IMR-90 (cell line): ENCODE measurements around the gene RBMS3. TPM values are rescaled to one million over a fixed set of nuclear protein-coding genes. Genes with fewer than 3 reads are reported as not detected.

Source experiments
- ATAC-seq: fragments of 200-7000 bp; cut with Tn5 transposase; 2 replicates; pipeline ENCODE4 v1.9.1; 2020; ENCODE audit warnings: low read depth, mild to moderate bottlenecking, moderate library complexity
- BruUV-seq: library from RNA; stranded (reverse); fragments of 400-500 nt; replicated peaks from 2 replicates; lab custom pipeline; 2021; lab: Mats Ljungman, UMichigan
- CTCF ChIA-PET: fragments of 300-600 bp; formaldehyde crosslinking; extraction: SDS; loops from one replicate; lab custom pipeline; 2021; ENCODE audit warnings: antibody characterized with exemption; lab: Yijun Ruan, JAX
- POLR2A ChIA-PET: fragments of 300-600 bp; sonication (Branson Sonifier 250); formaldehyde crosslinking; loops from one replicate; lab custom pipeline; 2022; ENCODE audit warnings: antibody characterized with exemption; ENCODE audit not compliant: unreplicated experiment; lab: Charles Lee
- DNase-seq: peaks from one replicate; pipeline ENCODE4 v3.0.0; 2013
- H2AFZ ChIP-seq: replicated peaks from 2 replicates; pipeline ENCODE3; 2013; ENCODE audit warnings: low read length, mild to moderate bottlenecking; ENCODE audit not compliant: poor library complexity
- H2AK5ac ChIP-seq: 2 replicates; pipeline ENCODE4 v1.6.1; 2013; ENCODE audit warnings: low read depth, low read length, inconsistent platforms
- H2AK9ac ChIP-seq: replicated peaks from 2 replicates; pipeline ENCODE3; 2013; ENCODE audit warnings: mild to moderate bottlenecking, low read depth, low read length, moderate library complexity; ENCODE audit not compliant: poor library complexity
- H2BK120ac ChIP-seq: 2 replicates; pipeline ENCODE4 v1.6.1; 2013; ENCODE audit warnings: low read depth, low read length, inconsistent platforms
- H2BK15ac ChIP-seq: 3 replicates; pipeline ENCODE4 v1.6.1; 2013; ENCODE audit warnings: low read depth, low read length, inconsistent platforms
- H2BK20ac ChIP-seq: 2 replicates; pipeline ENCODE4 v1.6.1; 2013; ENCODE audit warnings: low read depth, mild to moderate bottlenecking, inconsistent platforms, low read length, moderate library complexity
- H2BK5ac ChIP-seq: 2 replicates; pipeline ENCODE4 v1.6.1; 2013; ENCODE audit warnings: mild to moderate bottlenecking, low read depth, low read length, inconsistent platforms; ENCODE audit not compliant: poor library complexity, severe bottlenecking
- H3K14ac ChIP-seq: replicated peaks from 2 replicates; pipeline ENCODE4 v1.6.1; 2013; ENCODE audit warnings: low read depth, low read length, inconsistent platforms
- H3K18ac ChIP-seq: 2 replicates; pipeline ENCODE4 v1.6.1; 2013; ENCODE audit warnings: low read depth, low read length, control low read depth
- H3K23ac ChIP-seq: 2 replicates; pipeline ENCODE4 v1.6.1; 2013; ENCODE audit warnings: low read depth, low read length, inconsistent platforms
- H3K27ac ChIP-seq: 2 replicates; pipeline ENCODE4 v1.5.1; 2013; ENCODE audit warnings: mild to moderate bottlenecking, control low read depth, low read length; ENCODE audit not compliant: insufficient read depth
- H3K27me3 ChIP-seq: 2 replicates; pipeline ENCODE4 v1.6.1; 2013; ENCODE audit warnings: low read length; ENCODE audit not compliant: control insufficient read depth, insufficient read depth
- H3K36me3 ChIP-seq: 2 replicates; pipeline ENCODE4 v1.6.1; 2013; ENCODE audit warnings: low read length, mixed read lengths; ENCODE audit not compliant: control insufficient read depth, insufficient read depth
- H3K4ac ChIP-seq: 2 replicates; pipeline ENCODE4 v1.6.1; 2013; ENCODE audit warnings: low read depth, low read length, inconsistent platforms
- H3K4me1 ChIP-seq: 2 replicates; pipeline ENCODE4 v1.6.1; 2013; ENCODE audit warnings: low read length, mixed read lengths; ENCODE audit not compliant: control insufficient read depth, insufficient read depth
- H3K4me2 ChIP-seq: 2 replicates; pipeline ENCODE4 v1.6.1; 2013; ENCODE audit warnings: low read depth, mild to moderate bottlenecking, control low read depth, low read length, moderate library complexity
- H3K4me3 ChIP-seq: 2 replicates; pipeline ENCODE4 v1.5.1; 2013; ENCODE audit warnings: low read depth, mild to moderate bottlenecking, control low read depth, low read length, moderate library complexity; ENCODE audit not compliant: insufficient read depth
- H3K56ac ChIP-seq: 2 replicates; pipeline ENCODE4 v1.6.1; 2013; ENCODE audit warnings: low read length, inconsistent platforms; ENCODE audit not compliant: insufficient read depth; ENCODE audit errors: extremely low read depth
- H3K79me1 ChIP-seq, 2 experiments: 2 replicates each; pipeline ENCODE4 v1.6.1; 2013; ENCODE audit warnings: low read length in 2 of 2, inconsistent platforms in 1 of 2, low read depth in 1 of 2
- H3K9ac ChIP-seq: 2 replicates; pipeline ENCODE4 v1.6.1; 2013; ENCODE audit warnings: low read depth, low read length, control low read depth
- H3K9me1 ChIP-seq: 2 replicates; pipeline ENCODE4 v1.6.1; 2013; ENCODE audit warnings: low read length, inconsistent platforms; ENCODE audit not compliant: insufficient read depth
- H3K9me3 ChIP-seq: 2 replicates; pipeline ENCODE4 v1.6.1; 2013; ENCODE audit warnings: low read length; ENCODE audit not compliant: control insufficient read depth, insufficient read depth
- H4K20me1 ChIP-seq: 2 replicates; pipeline ENCODE4 v1.6.1; 2013; ENCODE audit warnings: low read length, inconsistent platforms; ENCODE audit not compliant: insufficient read depth
- H4K5ac ChIP-seq: 2 replicates; pipeline ENCODE4 v1.6.1; 2013; ENCODE audit warnings: mild to moderate bottlenecking, low read depth, low read length, control low read depth
- H4K8ac ChIP-seq, 2 experiments: 2 replicates each; pipeline ENCODE4 v1.6.1; 2013; ENCODE audit warnings: low read depth in 2 of 2, low read length in 2 of 2, control low read depth in 1 of 2, inconsistent platforms in 1 of 2
- H4K91ac ChIP-seq: 2 replicates; pipeline ENCODE4 v1.6.1; 2013; ENCODE audit warnings: low read depth, low read length, inconsistent platforms; ENCODE audit not compliant: insufficient read depth
- BHLHE40 ChIP-seq: fragments of 150-350 bp; IDR thresholded peaks from 2 replicates; pipeline ENCODE4 v1.6.1; 2016; ENCODE audit warnings: mild to moderate bottlenecking, low read depth, low read length
- CHD1 ChIP-seq: IDR thresholded peaks from 2 replicates; pipeline ENCODE4 v1.6.1; 2012; ENCODE audit warnings: low read depth, low read length, improper control_type of control experiment
- MAFK ChIP-seq: IDR thresholded peaks from 2 replicates; pipeline ENCODE4 v1.6.1; 2012; ENCODE audit warnings: low read depth, low read length, improper control_type of control experiment
- MAZ ChIP-seq: IDR thresholded peaks from 2 replicates; pipeline ENCODE4 v1.6.1; 2012; ENCODE audit warnings: low read depth, mild to moderate bottlenecking, low read length, improper control_type of control experiment, moderate library complexity, borderline replicate concordance
- MXI1 ChIP-seq: IDR thresholded peaks from 2 replicates; pipeline ENCODE4 v1.6.1; 2012; ENCODE audit warnings: low read depth, mild to moderate bottlenecking, low read length, moderate library complexity, borderline replicate concordance
- NFE2L2 ChIP-seq: fragments of 150-350 bp; IDR thresholded peaks from 2 replicates; pipeline ENCODE4 v1.6.1; 2016; ENCODE audit warnings: low read depth, mild to moderate bottlenecking, low read length
- POLR2A ChIP-seq: IDR thresholded peaks from 2 replicates; pipeline ENCODE4 v1.6.1; 2012; ENCODE audit warnings: mild to moderate bottlenecking, low read depth, low read length
- RAD21 ChIP-seq: IDR thresholded peaks from 2 replicates; pipeline ENCODE4 v1.6.1; 2012; ENCODE audit warnings: low read length, improper control_type of control experiment
- RCOR1 ChIP-seq: IDR thresholded peaks from 2 replicates; pipeline ENCODE4 v1.6.1; 2012; ENCODE audit warnings: mild to moderate bottlenecking, low read length, improper control_type of control experiment; ENCODE audit not compliant: insufficient replicate concordance
- SMC3 ChIP-seq: fragments of 150-350 bp; IDR thresholded peaks from 2 replicates; pipeline ENCODE4 v1.6.1; 2016; ENCODE audit warnings: low read depth, mild to moderate bottlenecking, antibody characterized with exemption, low read length, moderate library complexity
- USF2 ChIP-seq: fragments of 150-350 bp; IDR thresholded peaks from 2 replicates; pipeline ENCODE4 v1.6.1; 2017; ENCODE audit warnings: mild to moderate bottlenecking, antibody characterized with exemption, low read length, low read depth
- WGBS, 2 experiments: methylation state at CpG; one replicate each; pipeline versions ENCODE4 v1.1.5 to v1.1.7; 2013; ENCODE audit warnings: missing lambda C conversion rate in 2 of 2; ENCODE audit not compliant: insufficient read length in 1 of 2; ENCODE audit errors: extremely low coverage in 2 of 2; 5-methylcytosine and 5-hydroxymethylcytosine counted together
- dilution Hi-C: fragments of 300-500 bp; cut with HindIII; formaldehyde crosslinking; loops from one replicate; pipeline ENCODE4 v1.14.3; 2018; ENCODE audit warnings: low sequenced_read_pairs; ENCODE audit not compliant: unreplicated experiment
- in situ Hi-C: fragments of 300-500 bp; cut with MboI; formaldehyde crosslinking; loops from 3 replicates; pipeline ENCODE4 v1.14.3; 2019; ENCODE audit warnings: low sequenced_read_pairs, inconsistent platforms, mixed read lengths
- intact Hi-C: fragments of 100-400 bp; cut with micrococcal nuclease; formaldehyde crosslinking; loops from 2 replicates; pipeline ENCODE4 v1.10.0; 2022
- polyA plus RNA-seq, 3 experiments: library from polyadenylated mRNA; depleted of rRNA; stranded (reverse); fragments of >200 nt; gene quantifications; 2 replicates each; pipeline ENCODE4 v1.2.3, GENCODE V29; 2012; ENCODE audit warnings: low replicate concordance in 1 of 3
- total RNA-seq: library from RNA; depleted of rRNA; stranded (reverse); fragments of >200 nt; gene quantifications from 2 replicates; pipeline ENCODE4 v1.2.3, GENCODE V29; 2012

Gene RBMS3
- total and polyA plus RNA-seq, 2 of the 4 experiments (the other 2 are of a cell fraction), result 15.2 to 127 TPM

GRCh38 chr3:29514170-29514569 is 233.3 kb downstream of the RBMS3 start:
- Histone ChIP-seq H2AK9ac (no peak overlapping the region), H3K18ac (no peak overlapping the region), H4K8ac (no peak overlapping the region), H3K14ac (no peak overlapping the region), H3K79me1 (peaks cover 18 to 44% of the 10 kb centered on the region in 2 experiments), H2BK120ac (no peak overlapping the region), H3K56ac (no peak overlapping the region), H3K9me1 (peaks cover 10% of the 10 kb centered on the region), H2AK5ac (no peak overlapping the region), H2AFZ (no peak overlapping the region), H3K4me3 (no peak overlapping the region), H3K4me2 (no peak overlapping the region), H4K20me1 (peaks cover 9% of the 10 kb centered on the region; the same call in 1 of the 2 replicates), H3K36me3 (no peaks in the 10 kb centered on the region), H4K5ac (no peak overlapping the region), H2BK20ac (no peak overlapping the region), H3K4me1 (peaks cover 13% of the 10 kb centered on the region; the same call in 1 of the 2 replicates), H3K9me3 (no peaks in the 10 kb centered on the region), H2BK15ac (no peak overlapping the region), H3K27me3 (no peaks in the 10 kb centered on the region), H3K4ac (no peak overlapping the region), H3K27ac (no peak overlapping the region), H3K23ac (no peak overlapping the region), H4K91ac (no peak overlapping the region), H3K9ac (no peak overlapping the region), H2BK5ac (no peak overlapping the region)
- no CpG with 5 or more reads among the region's 3 CpGs for WGBS, 2 experiments
- dilution Hi-C loops (no loop called here), intact Hi-C loops (no loop called here), in situ Hi-C loops (no loop called here)
- TF ChIP-seq CHD1 (no peak), RAD21 (no peak), USF2 (no peak), MAZ (no peak), MAFK (no peak), BHLHE40 (no peak), POLR2A (no peak), MXI1 (no peak), RCOR1 (no peak), NFE2L2 (no peak), SMC3 (no peak)
- DNase-seq (no peak), ATAC-seq (no peak)
- BruUV-seq, result no TSS peak
- POLR2A ChIA-PET, result no interaction called here
- CTCF ChIA-PET, result interaction anchor here (1.1 kb wide), 1 partner anchor 43 kb away, joined by 3 read pairs; no protein-coding TSS in a partner anchor
